HAP-1 (cell line): ENCODE results near the gene HABP4.

ENCODE experiments used
- DNase-seq, 2 experiments: peaks; one replicate each; pipeline ENCODE4 v3.0.0-alpha.2; 2016 to 2020; ENCODE audit warnings: low spot score in 2 of 2
- H3K27me3 ChIP-seq: fragments of 250-450 bp; sonication (Bioruptor Pico); 2 replicates; pipeline ENCODE4 v1.5.1; 2020; ENCODE audit warnings: low read depth, mild to moderate bottlenecking, moderate library complexity
- H3K36me3 ChIP-seq: fragments of 250-450 bp; sonication (Bioruptor Pico); replicated peaks from 2 replicates; pipeline ENCODE4 v1.5.1; 2020; ENCODE audit warnings: mild to moderate bottlenecking
- H3K4me1 ChIP-seq: fragments of 250-450 bp; sonication (Bioruptor Pico); 2 replicates; pipeline ENCODE4 v1.5.1; 2020; ENCODE audit warnings: mild to moderate bottlenecking
- H3K4me3 ChIP-seq: fragments of 250-450 bp; sonication (Bioruptor Pico); 2 replicates; pipeline ENCODE4 v1.5.1; 2020; ENCODE audit warnings: mild to moderate bottlenecking, moderate library complexity
- H3K9me3 ChIP-seq: fragments of 250-450 bp; sonication (Bioruptor Pico); 2 replicates; pipeline ENCODE4 v1.5.1; 2020; ENCODE audit warnings: mild to moderate bottlenecking, moderate library complexity
- in situ Hi-C: fragments of 300-500 bp; cut with MboI; formaldehyde crosslinking; loops from 3 replicates; pipeline ENCODE4 v1.14.3; 2020; ENCODE audit warnings: low sequenced_read_pairs, inconsistent platforms, mixed read lengths

Gene HABP4

DNA sequence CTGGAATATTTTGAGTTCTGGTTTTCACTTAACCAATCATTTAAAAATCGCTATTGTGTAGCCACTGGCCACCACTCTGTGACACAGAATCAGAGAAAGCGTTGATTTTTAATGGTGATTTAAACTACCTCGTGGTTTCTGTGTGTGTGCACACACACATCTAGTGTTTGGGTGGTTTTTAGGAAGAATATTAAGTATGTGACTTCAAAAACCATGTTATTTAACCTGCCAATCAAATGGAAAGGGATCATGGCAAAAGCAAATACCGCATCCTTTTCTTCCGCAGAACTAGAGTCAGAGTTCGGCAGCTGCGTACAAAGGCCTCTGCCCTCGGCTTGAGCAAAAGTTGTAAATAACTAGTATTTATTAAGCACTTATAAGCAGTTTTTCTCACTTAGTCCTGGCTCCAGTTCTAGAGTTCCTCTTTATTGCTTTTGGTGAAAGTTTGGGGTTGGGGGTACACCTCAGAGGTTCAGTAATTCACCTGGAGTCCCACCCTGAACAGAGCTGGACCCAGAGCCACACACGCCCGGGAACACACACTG lies 40.6 kb downstream of the HABP4 start:
- Histone ChIP-seq H3K9me3 (no peaks in the 10 kb centered on the region), H3K27me3 (no peaks in the 10 kb centered on the region), H3K36me3 (peaks cover 42% of the 10 kb centered on the region), H3K4me1 (no peaks in the 10 kb centered on the region), H3K4me3 (no peak overlapping the region)
- in situ Hi-C loops = no loop called here
- DNase-seq = no peak

- Histone ChIP-seq H3K9me3 (no peaks in the 10 kb centered on the region), H3K4me3 (no peak overlapping the region), H3K27me3 (no peaks in the 10 kb centered on the region), H3K4me1 (no peaks in the 10 kb centered on the region), H3K36me3 (peaks cover 40% of the 10 kb centered on the region)
- no peak for DNase-seq
- in situ Hi-C loops = no loop called here
Observed at GRCh38 chr9:96491079-96491879, 41.3 kb downstream of the HABP4 start.

GRCh38 chr9:96491880-96492525 lies 42.0 kb downstream of the HABP4 start:
- Histone ChIP-seq H3K4me1 (no peaks in the 10 kb centered on the region), H3K4me3 (no peak overlapping the region), H3K36me3 (peaks cover 38% of the 10 kb centered on the region), H3K9me3 (no peaks in the 10 kb centered on the region), H3K27me3 (no peaks in the 10 kb centered on the region)
- in situ Hi-C loops = no loop called here
- no peak for DNase-seq

- Histone ChIP-seq H3K4me1 (no peaks in the 10 kb centered on the region), H3K36me3 (peaks cover 34% of the 10 kb centered on the region), H3K27me3 (no peaks in the 10 kb centered on the region), H3K4me3 (no peak overlapping the region), H3K9me3 (no peaks in the 10 kb centered on the region)
- DNase-seq = no peak
- in situ Hi-C loops = no loop called here
Observed at GRCh38 chr9:96492993-96493531, 43.1 kb downstream of the HABP4 start.

GRCh38 chr9:96493757-96494156 lies 43.8 kb downstream of the HABP4 start:
- no peak for DNase-seq
- Histone ChIP-seq H3K4me1 (no peaks in the 10 kb centered on the region), H3K36me3 (peaks cover 27% of the 10 kb centered on the region), H3K27me3 (no peaks in the 10 kb centered on the region), H3K9me3 (no peaks in the 10 kb centered on the region), H3K4me3 (no peak overlapping the region)
- in situ Hi-C loops = no loop called here

- H3K4me1 ChIP-seq = no peaks in the 10 kb centered on the region
- in situ Hi-C loops = no loop called here
Observed at GRCh38 chr9:96494215-96494800, 44.3 kb downstream of the HABP4 start.

GRCh38 chr9:96495341-96495740 lies 45.4 kb downstream of the HABP4 start:
- in situ Hi-C loops = no loop called here
- no peaks in the 10 kb centered on the region for H3K27me3 ChIP-seq
- DNase-seq = no peak
- H3K4me3 ChIP-seq = no peak overlapping the region
- peaks cover 13% of the 10 kb centered on the region for H3K36me3 ChIP-seq
- no peaks in the 10 kb centered on the region for H3K9me3 ChIP-seq
- H3K4me1 ChIP-seq = no peaks in the 10 kb centered on the region

More at GRCh38 chr9:96494215-96494800, 44.3 kb downstream of the HABP4 start:
- DNase-seq = no peak
- H3K4me3 ChIP-seq = no peak overlapping the region
- peaks cover 23% of the 10 kb centered on the region for H3K36me3 ChIP-seq
- H3K9me3 ChIP-seq = no peaks in the 10 kb centered on the region
- H3K27me3 ChIP-seq = no peaks in the 10 kb centered on the region

DNA sequence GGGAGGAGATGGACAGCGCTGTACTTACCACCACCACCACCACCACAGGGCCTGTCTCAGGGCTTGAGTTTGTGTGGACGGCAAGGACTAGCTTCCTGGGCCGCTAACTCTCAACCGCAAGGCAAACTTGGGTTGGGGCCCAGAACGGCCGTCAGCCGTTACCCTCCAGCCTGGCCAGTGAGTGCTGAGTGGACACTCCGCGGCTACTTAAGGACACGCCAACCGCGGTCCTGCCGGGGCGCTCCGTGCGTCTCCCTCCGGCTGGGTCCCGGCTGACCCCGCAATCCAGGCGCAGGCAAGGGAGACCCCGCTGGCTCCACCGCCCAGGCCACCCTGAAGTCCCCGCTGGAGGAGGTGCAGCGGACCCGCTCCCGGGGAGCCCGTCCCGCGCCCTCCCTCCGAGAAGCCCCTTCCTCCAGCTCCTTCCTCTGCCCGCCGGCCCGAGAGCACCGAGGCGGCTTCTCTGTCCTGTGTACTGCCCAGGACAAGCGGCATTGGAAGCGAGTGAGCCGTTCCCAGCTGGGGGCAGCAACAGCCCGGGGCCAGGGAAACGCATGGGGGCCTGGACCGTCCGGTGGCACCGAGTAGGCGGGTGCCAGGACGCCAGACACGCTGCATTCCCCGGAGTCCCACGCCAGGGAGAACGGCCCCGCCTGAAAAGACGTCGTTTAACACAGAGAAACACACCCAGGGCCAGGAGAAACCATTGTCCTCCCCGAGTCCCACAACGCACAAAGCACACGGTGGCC lies 46.6 kb downstream of the HABP4 start:
- Histone ChIP-seq H3K27me3 (no peaks in the 10 kb centered on the region), H3K4me1 (no peaks in the 10 kb centered on the region), H3K9me3 (no peaks in the 10 kb centered on the region), H3K36me3 (peaks cover under 1% of the 10 kb centered on the region), H3K4me3 (no peak overlapping the region)
- DNase-seq = no peak
- in situ Hi-C loops = no loop called here

GRCh38 chr9:96497117-96497399 lies 47.1 kb downstream of the HABP4 start:
- Histone ChIP-seq H3K27me3 (no peaks in the 10 kb centered on the region), H3K9me3 (no peaks in the 10 kb centered on the region), H3K4me1 (no peaks in the 10 kb centered on the region), H3K36me3 (no peaks in the 10 kb centered on the region), H3K4me3 (no peak overlapping the region)
- in situ Hi-C loops = no loop called here
- DNase-seq = no peak

DNA sequence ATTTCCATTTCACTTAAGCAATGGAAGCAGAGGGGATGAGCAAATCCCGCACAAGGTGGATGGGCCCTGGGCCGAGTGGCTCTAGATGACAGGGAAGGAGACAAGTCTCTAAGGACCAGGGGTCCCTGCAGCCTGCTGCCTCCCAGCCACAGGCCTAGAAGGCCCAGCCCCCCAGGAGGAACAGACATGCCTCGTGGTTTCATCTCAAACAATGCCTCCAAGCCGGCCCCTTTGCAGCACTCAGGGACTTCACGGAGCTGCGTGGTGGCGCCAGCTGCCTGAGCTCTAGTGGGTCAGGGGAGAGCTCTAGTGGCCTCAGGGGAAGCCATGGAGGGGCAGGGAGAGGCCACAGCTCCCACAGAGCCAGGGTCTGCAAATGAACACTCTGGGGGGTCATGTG lies 48.8 kb downstream of the HABP4 start:
- Histone ChIP-seq H3K36me3 (no peaks in the 10 kb centered on the region), H3K4me3 (no peak overlapping the region), H3K27me3 (no peaks in the 10 kb centered on the region), H3K4me1 (no peaks in the 10 kb centered on the region), H3K9me3 (no peaks in the 10 kb centered on the region)
- DNase-seq = no peak
- in situ Hi-C loops = no loop called here

DNA sequence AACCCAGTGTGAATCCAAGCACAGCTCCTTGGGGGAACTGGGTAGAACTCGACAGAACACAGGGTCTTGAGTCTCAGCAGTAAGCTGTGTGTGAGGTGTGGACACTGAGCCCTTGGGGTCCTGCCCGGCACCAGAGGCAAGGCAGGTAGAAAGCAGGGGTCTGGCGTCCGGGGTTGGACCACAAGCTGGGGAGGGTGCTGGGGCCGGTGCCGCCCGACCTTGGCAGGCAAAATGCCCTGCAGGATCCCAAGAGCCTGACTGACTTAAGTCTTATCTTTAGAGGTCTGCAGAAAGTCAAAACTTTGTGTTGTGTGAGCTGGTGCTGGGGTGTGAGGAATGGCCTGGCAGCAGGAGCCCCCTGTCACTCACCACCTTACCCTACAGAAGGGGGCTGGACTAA lies 49.3 kb downstream of the HABP4 start:
- no peaks in the 10 kb centered on the region for H3K27me3 ChIP-seq
- in situ Hi-C loops = no loop called here

GRCh38 chr9:96500696-96501632 lies 51.0 kb downstream of the HABP4 start:
- Histone ChIP-seq H3K4me1 (no peaks in the 10 kb centered on the region), H3K4me3 (no peak overlapping the region), H3K27me3 (no peaks in the 10 kb centered on the region), H3K36me3 (no peaks in the 10 kb centered on the region), H3K9me3 (no peaks in the 10 kb centered on the region)
- in situ Hi-C loops = no loop called here
- no peak for DNase-seq

More for the DNA sequence above, 49.3 kb downstream of the HABP4 start:
- Histone ChIP-seq H3K4me1 (no peaks in the 10 kb centered on the region), H3K9me3 (no peaks in the 10 kb centered on the region), H3K4me3 (no peak overlapping the region), H3K36me3 (no peaks in the 10 kb centered on the region)
- no peak for DNase-seq
